ENCODE data around the gene BEAN1.

The BEAN1 gene

DNA sequence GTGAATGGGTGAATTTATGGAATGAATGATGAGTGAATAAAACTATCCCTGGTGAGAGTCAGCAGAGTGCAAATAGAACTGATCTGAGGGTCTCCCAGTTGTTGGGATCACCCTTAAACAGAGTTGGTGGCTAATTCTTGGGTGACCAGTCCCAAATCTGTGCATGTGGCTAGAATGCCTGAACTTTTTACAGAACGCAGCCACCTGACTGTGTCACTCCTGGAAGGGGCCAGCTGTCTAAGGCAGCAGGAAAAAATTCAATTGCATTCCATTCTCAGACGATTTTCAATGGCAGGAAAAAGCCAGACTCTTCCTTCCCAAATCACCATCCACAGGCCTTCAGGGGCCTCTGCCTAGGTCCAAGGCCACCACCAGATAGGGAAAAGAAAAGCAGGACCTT lies 43.5 kb downstream of the BEAN1 start:
- no peak for DNase-seq (ENCODE audit: low spot score)

DNA sequence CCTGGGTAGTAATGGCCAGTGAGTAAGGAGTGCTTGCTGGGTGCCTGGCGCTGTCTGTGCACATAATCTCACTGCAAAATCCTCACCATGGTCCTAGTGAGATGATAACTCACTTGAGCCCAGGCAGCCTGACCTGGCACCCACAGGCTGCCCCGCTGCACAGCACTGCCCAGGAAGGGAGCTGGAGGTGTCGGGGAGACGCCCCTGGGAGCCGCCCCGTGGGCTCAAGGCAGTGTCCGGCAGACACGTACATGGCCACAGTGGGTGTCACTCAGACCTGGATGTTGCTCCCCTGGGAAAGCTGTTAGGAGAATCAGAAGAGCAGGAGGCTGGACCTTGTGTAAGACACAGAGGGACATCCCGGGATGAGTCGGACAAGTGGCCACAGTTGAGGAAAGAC lies 44.2 kb downstream of the BEAN1 start:
- no peak for DNase-seq (ENCODE audit: low spot score)

DNA sequence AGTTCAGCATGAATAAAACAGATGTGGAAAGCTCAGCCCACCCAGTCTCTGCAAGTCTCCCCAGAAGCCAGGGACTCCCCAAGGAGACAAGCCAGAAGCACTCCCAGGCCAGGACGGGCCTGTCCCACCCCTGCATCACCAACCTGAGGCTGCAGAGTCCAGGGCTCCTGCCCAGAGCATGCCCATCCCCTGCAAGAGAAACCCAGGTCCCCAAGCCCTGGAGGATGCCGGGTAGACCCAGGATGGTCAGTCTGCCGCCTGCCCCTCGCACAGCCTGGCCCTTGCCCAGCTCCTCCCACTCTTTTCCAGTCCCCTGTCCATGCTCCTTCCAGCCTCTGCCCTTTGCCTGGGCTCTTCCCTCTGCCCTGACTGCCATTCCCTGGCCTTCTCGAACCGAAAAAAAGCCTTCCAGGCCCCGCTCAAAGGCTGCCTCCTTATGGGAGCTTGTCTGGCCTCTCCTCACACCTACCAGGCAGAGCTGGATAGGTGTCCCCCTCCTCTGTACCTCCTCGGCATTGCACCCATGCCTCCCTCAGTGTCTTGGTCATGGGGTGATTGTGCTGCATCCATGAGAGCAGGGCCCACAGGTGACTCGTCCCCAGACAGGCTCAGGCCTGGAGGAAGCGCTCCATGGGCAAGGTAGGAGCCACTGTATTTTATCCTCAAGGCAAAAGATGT lies 44.8 kb downstream of the BEAN1 start:
- DNase-seq (ENCODE audit: low spot score): no peak

DNA sequence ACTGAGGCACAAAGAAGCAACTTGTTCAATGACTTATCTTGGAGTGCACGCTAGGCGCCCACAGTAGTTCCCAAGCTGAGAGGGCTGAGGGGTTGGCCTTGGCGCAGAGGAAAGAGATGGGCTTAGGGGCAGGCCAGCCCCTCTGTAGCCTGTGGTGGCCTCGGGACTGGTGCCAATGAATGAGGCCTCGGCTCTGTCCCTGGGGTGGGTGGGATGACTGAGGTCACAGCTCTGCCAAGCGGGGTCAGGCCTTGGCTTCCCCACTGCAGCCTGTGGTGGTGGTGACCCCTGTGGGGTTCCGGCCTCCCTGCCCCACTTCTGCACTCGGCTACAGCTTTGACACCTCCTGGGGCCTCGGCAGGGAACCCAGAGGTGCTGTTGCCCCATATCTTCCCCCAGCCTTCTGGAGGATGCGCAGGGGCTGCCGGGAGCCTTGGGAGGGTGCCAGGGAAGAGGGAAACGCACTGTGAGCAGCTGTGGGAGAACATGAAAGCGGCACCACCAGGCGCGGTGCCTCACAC lies 46.0 kb downstream of the BEAN1 start:
- no peak for DNase-seq (ENCODE audit: low spot score)

DNA sequence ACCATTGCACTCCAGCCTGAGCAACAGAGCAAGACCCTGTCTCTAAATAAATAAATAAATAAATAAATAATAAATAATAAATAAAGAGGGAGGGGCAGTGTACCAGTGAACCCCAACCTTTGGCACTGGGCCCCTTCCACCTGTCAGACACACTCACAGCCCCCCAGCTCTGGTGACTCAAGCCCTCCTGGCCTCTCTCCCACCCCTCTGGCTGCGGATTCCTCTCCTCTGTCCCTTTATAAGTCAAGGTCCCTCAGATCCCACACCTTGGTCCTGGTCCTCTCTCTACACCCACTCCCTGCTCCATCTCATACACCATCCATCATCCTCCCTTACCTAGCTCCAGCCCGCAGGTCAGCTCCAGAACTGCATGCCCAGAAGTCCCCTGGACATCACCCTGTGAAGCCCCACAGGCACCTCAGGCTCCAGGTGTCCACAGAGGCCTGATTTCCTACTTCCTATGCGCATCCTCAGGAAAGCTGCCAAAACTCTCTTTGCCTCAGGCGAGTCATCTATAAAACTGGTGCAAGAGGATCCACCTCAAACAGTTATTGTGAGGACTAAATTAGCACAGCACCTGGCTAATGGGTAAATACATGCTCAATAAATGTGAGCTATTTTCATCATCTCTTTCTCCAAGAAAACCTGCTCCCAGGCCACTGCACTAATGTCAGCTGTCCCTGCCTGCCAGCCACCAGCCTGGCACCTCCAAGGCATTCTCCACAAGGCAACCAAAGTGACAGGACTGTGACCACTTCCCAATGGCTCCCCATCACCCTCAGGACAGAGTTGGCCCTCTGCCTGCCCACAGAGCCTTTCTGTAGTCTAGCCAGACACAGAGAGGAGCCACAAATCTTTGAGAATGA lies 46.8 kb downstream of the BEAN1 start:
- DNase-seq (ENCODE audit: low spot score): no peak

DNA sequence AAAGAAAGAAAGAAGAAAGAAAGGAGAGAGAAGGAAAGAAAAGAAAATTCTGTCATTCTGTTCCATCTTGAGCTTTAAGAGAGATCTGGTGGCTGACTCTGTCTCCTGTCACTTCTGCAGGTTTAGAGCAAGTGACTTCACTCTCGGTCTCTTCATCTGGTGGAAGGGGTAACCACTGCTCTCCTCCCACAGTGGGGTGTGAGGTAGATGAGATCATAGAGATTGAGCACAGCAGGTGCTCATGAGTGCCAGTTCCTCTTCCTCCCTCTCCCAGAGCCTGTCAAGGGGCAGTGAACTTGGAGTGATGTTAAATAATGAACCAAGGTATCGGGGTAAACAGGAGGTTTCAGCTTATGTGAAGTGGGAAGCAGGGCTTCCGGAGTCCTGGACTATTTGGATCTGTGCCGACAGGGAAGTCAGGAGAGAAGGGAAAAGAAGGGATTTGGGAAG lies 47.7 kb downstream of the BEAN1 start:
- no peak for DNase-seq (ENCODE audit: low spot score)

DNA sequence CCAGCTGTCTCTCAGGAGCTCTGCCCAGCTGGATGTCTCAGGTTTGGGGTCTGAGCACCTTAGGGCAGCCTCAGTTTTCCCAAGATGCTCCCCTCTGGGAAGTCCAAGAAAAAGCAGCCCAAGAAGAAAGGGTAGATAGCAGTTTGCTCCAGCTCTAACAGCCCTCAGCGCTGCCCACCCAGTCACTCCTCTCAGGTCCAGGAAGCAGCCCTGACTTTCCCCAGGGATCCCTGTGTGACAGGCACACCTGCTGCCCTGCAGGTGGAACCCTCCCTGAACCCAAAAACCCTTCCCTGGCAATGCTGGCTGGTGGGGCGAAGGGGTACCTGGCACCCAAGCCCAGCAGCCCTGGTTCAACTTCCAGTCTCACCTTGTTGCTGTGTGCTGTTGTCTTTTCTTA lies 48.1 kb downstream of the BEAN1 start:
- DNase-seq (ENCODE audit: low spot score): no peak

DNA sequence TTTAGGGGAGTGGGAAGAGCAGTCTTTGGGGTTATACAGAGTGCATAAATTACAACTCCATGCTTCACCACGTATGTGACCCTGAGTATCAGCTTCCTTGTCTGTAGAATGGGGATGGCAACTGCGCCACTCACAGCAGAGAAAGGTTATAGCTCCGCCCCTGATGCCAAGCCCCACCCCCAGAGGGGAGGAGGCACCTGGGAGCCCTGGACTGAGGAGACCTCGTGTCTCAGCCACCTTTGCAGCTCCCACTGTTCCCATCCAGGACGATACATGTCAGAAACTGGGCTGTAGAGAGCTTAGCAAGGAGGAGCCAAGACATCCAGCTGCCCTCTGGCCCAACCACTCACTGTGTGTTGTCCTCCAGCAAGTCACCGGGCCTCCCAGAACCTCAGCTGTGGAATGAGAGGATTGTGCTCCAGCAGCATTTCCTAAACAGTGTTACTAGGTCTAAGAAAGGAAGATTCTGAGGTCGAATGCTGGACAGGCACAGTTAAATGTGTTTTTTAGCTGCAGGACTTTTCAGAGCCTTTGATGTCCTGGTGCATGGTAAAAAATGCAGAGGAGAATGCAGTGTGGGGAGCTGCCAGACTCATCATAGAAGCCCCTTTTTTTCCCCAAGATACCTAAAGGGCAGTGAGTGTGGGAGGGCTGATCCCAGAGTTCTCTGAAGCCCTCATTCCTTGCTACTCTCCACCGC lies 49.4 kb downstream of the BEAN1 start:
- no peak for DNase-seq (ENCODE audit: low spot score)

DNA sequence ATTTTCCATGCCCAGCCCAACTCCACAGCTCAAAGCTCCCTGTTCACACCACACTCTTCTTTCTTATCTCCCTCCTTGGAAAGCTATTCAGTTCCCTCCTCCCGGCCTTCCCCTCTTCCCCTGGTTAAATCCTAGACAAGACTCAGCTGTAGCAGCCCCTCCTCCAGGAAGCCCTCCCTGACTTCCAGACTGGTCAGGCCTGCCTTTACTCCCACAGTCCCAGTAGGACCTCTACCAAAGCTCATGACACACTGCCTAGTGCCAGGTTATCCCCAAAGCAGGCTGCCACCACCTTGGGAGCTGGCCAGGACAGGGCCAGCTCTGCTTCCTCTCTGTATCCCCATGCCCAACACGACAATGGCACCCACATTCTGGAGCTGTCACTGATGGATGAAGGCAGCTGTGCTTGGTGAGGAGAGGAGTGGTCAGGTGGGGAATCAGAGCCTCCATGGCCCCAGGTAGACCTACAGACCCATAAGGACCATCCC lies 50.0 kb downstream of the BEAN1 start:
- DNase-seq (ENCODE audit: low spot score): no peak

DNA sequence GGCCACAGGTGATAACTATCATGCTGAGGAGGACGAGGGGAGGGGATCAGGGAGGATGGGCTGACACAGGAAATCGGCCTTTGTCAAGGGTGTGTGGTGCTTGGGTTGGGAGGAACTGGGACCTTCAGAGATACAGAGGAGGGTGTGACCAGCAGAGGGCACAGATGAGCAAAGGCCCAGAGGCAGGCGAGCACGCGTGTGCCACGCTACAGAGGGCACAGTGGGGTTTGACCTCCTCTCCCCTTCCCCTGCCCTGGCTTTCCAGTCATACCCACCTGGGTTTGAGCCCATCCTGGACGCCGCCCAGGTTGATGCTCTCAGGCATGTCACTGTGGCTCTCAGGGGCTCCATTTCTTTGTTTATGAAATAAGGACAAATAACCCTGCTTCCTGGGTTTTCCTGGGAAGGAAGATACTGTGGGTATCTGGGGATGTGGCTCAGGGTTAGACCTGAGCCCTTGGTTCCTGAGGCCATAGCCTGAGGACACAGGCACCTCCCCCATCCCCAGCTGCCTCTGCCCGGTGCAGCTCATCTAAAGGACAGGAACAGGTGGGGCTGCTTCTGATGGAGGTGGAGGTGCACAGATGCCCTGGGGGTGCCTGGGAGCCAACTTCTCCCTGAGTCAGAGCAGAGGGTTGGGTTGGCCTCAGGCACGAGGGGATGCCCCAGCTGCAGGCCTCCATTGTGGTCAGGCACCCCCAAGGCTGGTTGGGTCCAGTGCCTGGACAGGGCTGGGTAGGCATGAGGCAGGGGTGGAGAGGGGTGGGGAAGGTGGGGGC lies 51.8 kb downstream of the BEAN1 start:
- DNase-seq (ENCODE audit: low spot score): peak; percentile 83

DNA sequence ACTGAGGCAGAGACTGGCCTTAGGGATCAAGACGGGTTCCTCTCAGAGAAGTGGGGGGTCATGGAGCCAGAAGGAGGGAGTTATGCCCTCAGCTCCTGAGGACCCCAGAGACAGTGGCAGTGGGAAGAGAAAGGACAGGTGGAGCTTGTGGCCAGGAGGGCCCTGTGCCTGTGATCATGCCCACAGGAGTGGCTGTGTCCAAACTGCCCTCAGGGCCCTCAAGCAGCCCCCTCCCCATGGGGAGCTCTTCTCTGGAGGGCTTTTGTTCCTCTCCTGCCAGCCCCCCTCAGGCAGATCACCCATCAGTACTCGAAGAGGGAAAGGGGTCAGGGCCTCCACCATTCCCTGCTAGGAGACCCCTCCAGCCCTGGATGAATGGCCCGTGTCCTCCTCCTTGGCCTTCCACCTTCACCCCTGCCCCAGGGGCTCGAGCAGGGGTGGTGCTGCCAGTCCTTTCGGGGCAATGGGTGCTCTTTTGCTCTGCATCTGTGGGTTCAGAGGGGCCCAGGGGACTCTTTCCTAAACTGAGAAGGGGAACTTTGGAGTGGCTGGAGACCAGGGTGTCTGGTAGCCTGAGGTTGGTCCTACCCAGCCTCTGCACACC lies 52.7 kb downstream of the BEAN1 start:
- DNase-seq (ENCODE audit: low spot score): no peak

DNA sequence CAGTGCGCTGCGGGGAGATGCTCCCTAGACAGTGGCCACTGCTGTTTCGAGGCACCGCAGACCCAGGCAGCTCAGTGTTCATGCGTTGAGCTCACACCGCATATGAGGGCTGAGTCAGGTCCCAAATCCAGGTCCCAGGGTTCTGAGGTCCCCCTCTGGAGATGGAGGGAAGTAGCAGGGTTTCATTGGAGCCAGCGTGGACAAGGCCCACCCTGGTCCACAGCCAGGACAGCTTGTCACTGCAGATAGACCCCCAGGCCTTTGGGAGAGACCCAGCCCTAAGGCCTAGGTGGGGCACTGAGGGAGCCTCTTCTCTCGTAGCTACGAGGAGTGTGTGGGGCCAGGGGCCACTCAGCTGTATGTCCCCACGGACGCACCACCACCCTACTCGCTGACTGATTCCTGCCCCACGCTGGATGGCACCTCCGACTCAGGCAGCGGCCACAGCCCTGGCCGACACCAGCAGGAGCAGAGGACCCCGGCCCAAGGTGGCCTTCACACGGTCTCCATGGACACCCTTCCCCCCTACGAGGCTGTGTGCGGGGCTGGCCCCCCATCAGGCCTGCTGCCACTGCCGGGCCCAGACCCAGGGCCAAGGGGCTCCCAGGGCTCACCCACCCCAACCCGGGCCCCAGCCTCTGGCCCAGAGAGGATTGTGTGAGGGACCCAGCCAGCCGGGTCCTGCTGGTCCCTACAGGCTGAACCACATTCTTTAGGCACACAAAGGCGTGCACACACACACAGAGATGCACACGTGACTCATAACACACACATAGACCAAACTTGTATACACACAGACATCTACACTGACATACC lies 53.4 kb downstream of the BEAN1 start:
- no peak for DNase-seq (ENCODE audit: low spot score)

DNA sequence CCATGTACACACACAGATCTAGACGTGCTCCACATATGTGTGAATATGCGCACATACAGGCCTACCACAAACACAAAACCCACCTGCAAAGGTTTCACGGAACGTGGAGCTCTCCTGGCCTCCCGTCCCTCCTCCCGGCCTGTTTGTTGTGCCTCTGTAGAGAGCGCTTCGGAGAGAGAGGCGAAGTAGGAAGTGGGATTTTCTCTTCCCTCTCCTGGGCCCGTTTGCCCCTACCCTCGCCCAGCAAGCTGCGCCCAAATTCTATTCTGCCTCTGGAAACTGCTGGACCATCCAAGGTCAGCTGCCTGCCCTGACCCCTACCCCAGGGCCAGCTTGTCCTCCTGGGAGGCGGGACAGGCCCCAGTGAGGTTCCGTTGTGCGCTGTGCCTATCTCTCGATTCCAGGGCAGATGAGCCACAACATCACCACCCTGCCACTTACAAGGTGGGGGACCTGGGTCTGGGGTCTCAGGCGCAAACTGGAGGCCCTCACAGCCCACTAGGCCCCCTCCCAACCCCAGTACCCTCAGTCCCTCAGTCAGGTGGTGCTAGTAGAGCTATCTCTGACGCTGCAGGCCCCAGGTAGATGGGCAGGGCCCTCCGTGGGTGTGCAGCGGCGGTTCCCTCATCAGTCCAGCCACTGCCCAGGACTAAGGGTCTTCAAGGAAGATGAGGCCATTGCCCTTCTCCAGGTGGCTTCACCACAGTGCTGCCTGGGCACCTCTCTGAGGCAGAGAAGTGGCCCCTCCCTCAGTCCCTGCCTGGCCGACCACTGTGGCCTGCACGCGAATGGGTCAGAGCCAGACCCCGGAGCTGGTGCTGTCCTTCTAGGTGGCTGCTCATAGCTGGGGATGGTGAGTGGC lies 54.2 kb downstream of the BEAN1 start:
- DNase-seq (ENCODE audit: low spot score): no peak

DNA sequence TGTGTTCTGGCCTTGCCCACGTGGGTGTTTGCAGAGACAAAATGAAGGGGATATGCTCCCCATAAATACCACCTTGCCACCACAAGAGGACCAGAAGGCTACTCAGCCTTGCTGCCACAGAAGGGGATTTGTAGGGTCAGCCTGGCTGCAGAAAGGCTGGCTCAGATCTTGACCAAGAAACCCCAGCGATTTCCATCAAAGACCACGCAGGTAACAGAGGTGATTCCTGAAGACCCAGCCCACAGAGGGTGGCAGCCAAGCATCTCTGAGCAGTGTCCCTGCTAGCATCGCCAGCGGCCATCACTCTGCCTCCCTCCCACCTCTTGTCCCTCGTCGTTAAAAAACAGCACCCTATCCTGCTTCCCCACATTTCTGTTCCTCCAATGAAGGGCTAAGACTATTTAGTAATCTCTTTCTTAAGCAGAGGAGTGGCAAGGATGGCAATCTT lies 54.9 kb downstream of the BEAN1 start:
- no peak for DNase-seq (ENCODE audit: low spot score)

DNA sequence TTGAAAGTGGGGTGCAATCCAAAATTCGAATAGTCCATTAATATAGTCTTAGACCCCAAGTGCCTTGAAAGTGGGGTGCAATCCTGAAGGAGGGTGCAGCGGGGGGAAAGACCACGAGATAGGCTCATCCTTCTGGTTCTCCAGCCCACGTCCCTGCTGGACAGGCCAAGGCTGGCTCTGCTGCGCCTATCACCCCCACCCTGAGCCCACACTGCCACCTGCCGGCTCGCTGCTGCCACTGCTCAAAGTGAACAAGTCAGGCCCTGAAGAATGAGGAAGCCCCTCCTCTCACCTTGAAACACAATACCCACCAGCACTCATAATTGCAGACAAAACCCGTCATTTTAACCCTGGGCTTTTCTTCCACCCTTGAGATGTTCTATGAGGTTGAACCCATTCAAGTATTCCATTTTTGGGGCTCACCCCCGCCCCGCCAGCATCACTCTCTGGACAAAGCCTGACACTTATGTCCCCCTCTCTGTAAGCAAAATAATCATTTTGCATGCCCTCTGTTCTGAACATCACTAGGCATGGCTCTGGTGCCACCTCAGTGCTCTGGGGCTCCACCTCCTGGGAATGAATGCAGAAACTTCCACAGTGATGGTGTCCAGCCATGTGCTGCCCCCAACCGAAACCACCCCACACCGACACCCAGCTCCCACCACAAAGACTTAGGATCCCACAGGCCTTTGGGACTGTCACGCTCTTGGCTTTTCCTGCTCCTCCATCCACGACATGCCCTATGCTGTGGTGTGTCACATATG lies 56.8 kb downstream of the BEAN1 start:
- peak; percentile 88 for DNase-seq (ENCODE audit: low spot score)

DNA sequence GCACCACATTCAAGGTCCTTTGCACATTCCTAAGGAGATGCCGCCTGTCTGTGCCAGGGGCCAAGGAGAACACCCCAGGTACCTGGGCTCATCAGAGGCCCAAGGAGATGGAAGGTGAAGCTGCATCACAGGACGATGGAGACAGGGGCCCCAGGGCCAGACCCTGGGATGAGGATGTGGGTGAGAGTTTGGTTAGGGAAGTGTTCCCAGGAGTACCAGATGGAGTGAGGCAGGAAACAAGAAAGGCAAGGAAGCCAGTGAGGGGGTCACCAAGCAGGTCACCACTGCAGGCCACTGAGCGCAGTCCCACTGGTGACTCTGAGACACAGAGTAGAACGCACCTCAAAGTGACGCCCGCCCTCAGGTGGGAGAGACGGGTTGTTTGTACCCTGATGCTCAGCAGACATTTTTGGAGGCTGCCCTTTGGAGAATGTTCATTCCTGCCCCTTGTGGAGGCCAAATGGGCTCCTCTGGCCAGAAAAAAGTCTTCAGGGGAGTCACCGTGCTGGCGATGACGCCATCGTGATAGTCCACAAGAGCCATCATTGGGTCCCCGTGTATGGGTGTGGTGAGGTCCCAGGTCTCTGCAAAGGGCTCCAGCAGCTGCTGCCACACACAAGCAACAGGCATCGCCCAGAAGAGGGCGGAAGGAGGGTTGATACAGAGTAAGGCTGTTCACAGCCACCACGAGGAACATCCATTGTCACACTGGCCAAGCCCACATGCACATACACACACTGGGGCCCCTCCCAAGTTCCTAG lies 57.5 kb downstream of the BEAN1 start:
- DNase-seq (ENCODE audit: low spot score): no peak

DNA sequence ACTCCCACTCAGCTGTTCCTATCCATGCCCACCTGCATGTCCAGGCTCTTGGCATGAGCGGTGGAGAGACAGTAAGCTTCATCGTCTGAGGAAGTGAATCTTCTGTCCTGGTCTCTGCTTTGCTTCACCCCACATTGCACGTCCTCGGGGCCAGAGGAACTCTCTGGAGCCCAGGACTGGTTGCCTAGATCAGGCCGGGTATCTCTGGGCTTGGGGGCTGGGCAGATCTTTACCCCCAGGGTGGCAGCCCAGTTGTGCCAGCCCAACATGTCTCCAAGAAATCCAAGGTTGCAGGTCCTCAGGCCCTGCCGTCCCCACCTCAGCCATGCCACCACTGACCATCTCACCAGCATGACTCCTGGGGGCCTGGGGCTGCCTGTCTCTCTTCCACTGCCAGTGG lies 58.3 kb downstream of the BEAN1 start:
- DNase-seq (ENCODE audit: low spot score): no peak
